Uterus (tissue), 4 donors: ENCODE measurements around the gene SYNJ1. TPM values are rescaled to one million over a fixed set of nuclear protein-coding genes. Genes with fewer than 3 reads are reported as not detected.
"Not testable (repeated sequence)": the region's sequence is repeated elsewhere in the genome, so short reads cannot be mapped to it uniquely, and the experiment has no call there.

ENCODE experiments used
- DNase-seq, 2 donors: peaks; one replicate each; pipeline ENCODE4 v3.0.0-alpha.2; 2019 to 2020
- H3K27ac ChIP-seq, 2 donors: fragments of 200-600 bp; sonication (generic); 1 replicate in 1 of 2; 2 replicates in 1 of 2; pipeline ENCODE4 v1.5.1; 2016 to 2018
- H3K27me3 ChIP-seq, 2 donors: fragments of 200-600 bp; sonication (generic); one replicate each; pipeline ENCODE4 v1.5.1; 2018 to 2019; ENCODE audit warnings: control low read depth in 1 of 2
- H3K36me3 ChIP-seq, 2 donors: fragments of 200-600 bp; sonication (generic); one replicate each; pipeline ENCODE4 v1.5.1; 2019; ENCODE audit warnings: control low read depth in 1 of 2
- H3K4me1 ChIP-seq, 2 donors: fragments of 200-600 bp; sonication (generic); one replicate each; pipeline ENCODE4 v1.5.1; 2018 to 2019; ENCODE audit warnings: control low read depth in 1 of 2
- H3K4me3 ChIP-seq, 2 donors: fragments of 200-600 bp; sonication (generic); 1 replicate in 1 of 2; 2 replicates in 1 of 2; pipeline ENCODE4 v1.5.1; 2018 to 2019; ENCODE audit warnings: mild to moderate bottlenecking in 1 of 2
- H3K9me3 ChIP-seq, 2 donors: fragments of 200-600 bp; sonication (generic); one replicate each; pipeline ENCODE4 v1.5.1; 2019; ENCODE audit warnings: control low read depth in 1 of 2
- CTCF ChIP-seq, 4 experiments: fragments of 200-600 bp in 2 of 4; fragments of 450-650 bp in 2 of 4; sonication (generic) in 2 of 4; IDR thresholded peaks; one replicate each; pipeline ENCODE4 v1.5.1; 2016 to 2019; ENCODE audit warnings: antibody characterized with exemption in 4 of 4, mild to moderate bottlenecking in 2 of 4, moderate library complexity in 1 of 4
- POLR2A ChIP-seq, 2 donors: fragments of 450-650 bp; IDR thresholded peaks; one replicate each; pipeline ENCODE4 v1.6.1; 2016; ENCODE audit warnings: antibody characterized with exemption in 2 of 2, mild to moderate bottlenecking in 1 of 2, moderate library complexity in 1 of 2
- intact Hi-C: fragments of 100-400 bp; cut with DNase I; formaldehyde crosslinking; loops from one replicate; pipeline ENCODE4 v1.15.1; 2023; ENCODE audit warnings: low total_unique reads
- total RNA-seq, 4 donors: library from RNA; depleted of rRNA in 3 of 4; stranded (reverse); fragments of >200 nt in 3 of 4; gene quantifications; one replicate each; pipeline versions ENCODE4 v1.1.0 to v1.2.4, GENCODE V29; 2014 to 2023
- donor health status: DM: yes; HTN: yes; CAD: no.

SYNJ1 gene
- total RNA-seq, 4 donors from 2014 or later: 8.8 to 25.0 (median 15.7) TPM

- intact Hi-C loops: no loop called here
- peak; percentile 84 to 85 for DNase-seq
- peak in 1 of 4 experiments; percentile 10 for TF ChIP-seq CTCF (IDR thresholded peaks at IDR 0.05)
- TF ChIP-seq POLR2A (IDR thresholded peaks at IDR 0.05): no peak
These were observed 115.5 kb downstream of the SYNJ1 start, which contains the start of gene CFAP298 for GRCh38 chr21:32612075-32612998. Gene CFAP298 (minus strand): TSS chr21:32612377. CDS start chr21:32612243, 134 bp downstream.

GRCh38 chr21:32611471-32611997 lies 116.3 kb downstream of the SYNJ1 start:
- no peaks in the 10 kb centered on the region for H3K9me3 ChIP-seq
- intact Hi-C loops: no loop called here
- DNase-seq: no peak
- H3K4me3 ChIP-seq: peak overlapping the region; percentile 81 to 95
- no peaks in the 10 kb centered on the region for H3K27me3 ChIP-seq
- TF ChIP-seq CTCF (IDR thresholded peaks at IDR 0.05) (no peak), POLR2A (IDR thresholded peaks at IDR 0.05) (no peak)
- H3K36me3 ChIP-seq: no peaks in the 10 kb centered on the region
- peaks cover 0 to 5% of the 10 kb centered on the region in 2 donors for H3K4me1 ChIP-seq
- peak overlapping the region; percentile 91 for H3K27ac ChIP-seq

More at GRCh38 chr21:32612075-32612998, 115.5 kb downstream of the SYNJ1 start, which contains the start of gene CFAP298:
- Histone ChIP-seq H3K4me3 (peak within 1 kb of the TSS; percentile 81 to 95), H3K4me1 (peaks cover 0 to 5% of the 10 kb centered on the region in 2 donors), H3K27me3 (no peaks in the 10 kb centered on the region), H3K9me3 (no peaks in the 10 kb centered on the region), H3K27ac (peak within 1 kb of the TSS; percentile 91), H3K36me3 (no peaks in the 10 kb centered on the region)

DNA sequence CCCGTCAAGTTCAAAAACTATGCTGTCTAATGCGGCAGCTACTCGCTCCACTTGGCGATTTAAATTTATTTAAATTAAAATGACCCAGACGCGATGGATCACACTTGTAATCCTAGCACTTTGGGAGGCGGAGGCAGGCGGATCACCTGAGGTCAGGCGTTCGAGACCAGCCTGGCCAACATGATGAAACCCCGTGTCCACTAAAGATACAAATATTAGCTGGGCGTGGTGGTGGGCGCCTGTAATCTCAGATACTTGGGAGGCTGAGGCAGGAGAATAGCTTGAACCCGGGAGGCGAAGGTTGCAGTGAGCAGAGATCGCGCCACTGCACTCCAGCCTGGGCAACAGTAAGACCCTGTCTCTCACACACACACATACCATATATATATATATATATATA lies 116.9 kb downstream of the SYNJ1 start:
- H3K9me3 ChIP-seq, H3K27me3 ChIP-seq, H3K4me1 ChIP-seq, H3K36me3 ChIP-seq, H3K27ac ChIP-seq, intact Hi-C loops, DNase-seq: not testable (repeated sequence)
- peak overlapping the region in 1 of 2 donors; percentile 95 for H3K4me3 ChIP-seq

DNA sequence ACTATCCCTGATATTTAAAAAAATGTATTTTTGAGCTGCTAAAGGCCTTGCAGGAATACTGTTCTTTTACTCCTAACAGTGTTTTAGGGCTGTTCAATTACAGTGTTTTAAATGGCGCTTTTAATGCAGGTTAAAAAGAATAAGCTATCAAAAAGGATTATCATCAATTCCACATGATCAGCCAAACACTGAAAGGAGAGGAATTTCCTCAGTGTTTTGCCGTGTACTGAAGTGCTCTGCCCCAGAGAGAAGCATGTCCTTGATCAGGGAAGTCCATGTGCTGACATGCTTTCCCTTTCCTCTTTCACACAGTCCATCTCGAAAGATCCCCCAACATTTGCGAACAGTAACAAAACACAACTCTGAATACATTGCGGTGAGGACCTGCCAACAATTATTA lies 119.0 kb downstream of the SYNJ1 start:
- Histone ChIP-seq H3K27ac (no peak overlapping the region), H3K36me3 (no peaks in the 10 kb centered on the region), H3K4me3 (no peak overlapping the region), H3K27me3 (no peaks in the 10 kb centered on the region), H3K9me3 (no peaks in the 10 kb centered on the region), H3K4me1 (peaks cover 0 to 5% of the 10 kb centered on the region in 2 donors)
- intact Hi-C loops: loop anchor here (10.0 kb wide), 1 partner anchor 194 kb away; the partner anchor contains the start of gene EVA1C
- TF ChIP-seq CTCF (IDR thresholded peaks at IDR 0.05): no peak
- TF ChIP-seq POLR2A (IDR thresholded peaks at IDR 0.05): no peak
- no peak for DNase-seq

GRCh38 chr21:32605469-32605868 lies 122.3 kb downstream of the SYNJ1 start:
- intact Hi-C loops: loop anchor here (10.0 kb wide), 1 partner anchor 191 kb away; the partner anchor contains the start of gene EVA1C
- DNase-seq: no peak
- Histone ChIP-seq H3K4me1 (no peaks in the 10 kb centered on the region), H3K27me3 (no peaks in the 10 kb centered on the region), H3K9me3 (no peaks in the 10 kb centered on the region), H3K36me3 (no peaks in the 10 kb centered on the region), H3K4me3 (no peak overlapping the region), H3K27ac (no peak overlapping the region)
- no peak for TF ChIP-seq POLR2A (IDR thresholded peaks at IDR 0.05)
- TF ChIP-seq CTCF (IDR thresholded peaks at IDR 0.05): no peak
